ENCODE measurements around the gene PPFIA1. TPM values are rescaled to one million over a fixed set of nuclear protein-coding genes. Genes with fewer than 3 reads are reported as not detected.

PPFIA1 gene
- total and polyA plus RNA-seq, 2 experiments from 2014 or later, result 36.0 to 39.6 TPM

GRCh38 chr11:70226183-70226582, 44.3 kb upstream of the PPFIA1 start:
- H4K20me1 ChIP-seq (ENCODE audit: insufficient read depth, poor library complexity, severe bottlenecking), result no peaks in the 10 kb centered on the region
- H3K4me3 ChIP-seq, result no peak overlapping the region
- no peaks in the 10 kb centered on the region for H3K9me3 ChIP-seq (ENCODE audit: low read depth)
- H3K27me3 ChIP-seq, result no peaks in the 10 kb centered on the region
- H3K9me2 ChIP-seq (replicated peaks; ENCODE audit: insufficient read depth), result no peaks in the 10 kb centered on the region
- no peaks in the 10 kb centered on the region for H3K36me3 ChIP-seq (replicated peaks; ENCODE audit: insufficient read depth, low read depth)
- no peak for TF ChIP-seq EZH2 (IDR thresholded peaks at IDR 0.05; ENCODE audit: borderline replicate concordance)
- TF ChIP-seq EZH2phosphoT487 (IDR thresholded peaks at IDR 0.05; ENCODE audit: low read depth, severe bottlenecking, unreplicated experiment), result no peak
- TF ChIP-seq CTCF (IDR thresholded peaks at IDR 0.05; ENCODE audit: poor library complexity), result no peak
- no peak overlapping the region for H2AFZ ChIP-seq
- WGBS (ENCODE audit: low lambda C conversion rate, missing lambda C conversion rate), result 71% methylated on average over 3 of the region's 3 CpGs
- H3K27ac ChIP-seq, result no peak overlapping the region
- no peak overlapping the region for H3K4me2 ChIP-seq
- H3K79me2 ChIP-seq, result no peaks in the 10 kb centered on the region
- DNase-seq (ENCODE audit: low spot score), result no peak
- no peaks in the 10 kb centered on the region for H3K4me1 ChIP-seq (ENCODE audit: insufficient read depth)

GRCh38 chr11:70226967-70227366, 43.5 kb upstream of the PPFIA1 start:
- Histone ChIP-seq H3K79me2 (no peaks in the 10 kb centered on the region), H3K4me2 (no peak overlapping the region), H3K4me1 (ENCODE audit: insufficient read depth) (no peaks in the 10 kb centered on the region), H3K4me3 (no peak overlapping the region), H3K9me2 (replicated peaks; ENCODE audit: insufficient read depth) (no peaks in the 10 kb centered on the region), H3K36me3 (replicated peaks; ENCODE audit: insufficient read depth, low read depth) (no peaks in the 10 kb centered on the region), H2AFZ (no peak overlapping the region), H3K27ac (no peak overlapping the region), H3K9me3 (ENCODE audit: low read depth) (no peaks in the 10 kb centered on the region), H3K27me3 (no peaks in the 10 kb centered on the region), H4K20me1 (ENCODE audit: insufficient read depth, poor library complexity, severe bottlenecking) (no peaks in the 10 kb centered on the region)
- TF ChIP-seq EZH2phosphoT487 (IDR thresholded peaks at IDR 0.05; ENCODE audit: low read depth, severe bottlenecking, unreplicated experiment) (no peak), EZH2 (IDR thresholded peaks at IDR 0.05; ENCODE audit: borderline replicate concordance) (no peak), CTCF (IDR thresholded peaks at IDR 0.05; ENCODE audit: poor library complexity) (no peak)
- DNase-seq (ENCODE audit: low spot score), result no peak
- WGBS (ENCODE audit: low lambda C conversion rate, missing lambda C conversion rate), result 58% methylated on average over 9 of the region's 9 CpGs

GRCh38 chr11:70229737-70230136, 40.8 kb upstream of the PPFIA1 start:
- no peak overlapping the region for H3K27ac ChIP-seq
- no peaks in the 10 kb centered on the region for H3K9me2 ChIP-seq (replicated peaks; ENCODE audit: insufficient read depth)
- no peaks in the 10 kb centered on the region for H3K4me1 ChIP-seq (ENCODE audit: insufficient read depth)
- TF ChIP-seq CTCF (IDR thresholded peaks at IDR 0.05; ENCODE audit: poor library complexity) (no peak), EZH2phosphoT487 (IDR thresholded peaks at IDR 0.05; ENCODE audit: low read depth, severe bottlenecking, unreplicated experiment) (no peak)
- H4K20me1 ChIP-seq (ENCODE audit: insufficient read depth, poor library complexity, severe bottlenecking), result no peaks in the 10 kb centered on the region
- no peaks in the 10 kb centered on the region for H3K79me2 ChIP-seq
- H3K27me3 ChIP-seq, result no peaks in the 10 kb centered on the region
- no peak overlapping the region for H3K4me2 ChIP-seq
- no peaks in the 10 kb centered on the region for H3K36me3 ChIP-seq (replicated peaks; ENCODE audit: insufficient read depth, low read depth)
- no peak overlapping the region for H2AFZ ChIP-seq
- H3K4me3 ChIP-seq, result no peak overlapping the region
- no peak for DNase-seq (ENCODE audit: low spot score)
- WGBS (ENCODE audit: low lambda C conversion rate, missing lambda C conversion rate), result 84% methylated on average over 10 of the region's 10 CpGs
- no peaks in the 10 kb centered on the region for H3K9me3 ChIP-seq (ENCODE audit: low read depth)

All from hepatocyte (in vitro differentiated cells).